Cerebellar nuclear complex (tissue), 1 donor: ENCODE measurements around the gene STAMBP.

ENCODE experiments used
- DNase-seq, 2 experiments: peaks; one replicate each; lab custom pipeline; 2025; lab: John Stamatoyannopoulos, UW

The STAMBP gene

DNA sequence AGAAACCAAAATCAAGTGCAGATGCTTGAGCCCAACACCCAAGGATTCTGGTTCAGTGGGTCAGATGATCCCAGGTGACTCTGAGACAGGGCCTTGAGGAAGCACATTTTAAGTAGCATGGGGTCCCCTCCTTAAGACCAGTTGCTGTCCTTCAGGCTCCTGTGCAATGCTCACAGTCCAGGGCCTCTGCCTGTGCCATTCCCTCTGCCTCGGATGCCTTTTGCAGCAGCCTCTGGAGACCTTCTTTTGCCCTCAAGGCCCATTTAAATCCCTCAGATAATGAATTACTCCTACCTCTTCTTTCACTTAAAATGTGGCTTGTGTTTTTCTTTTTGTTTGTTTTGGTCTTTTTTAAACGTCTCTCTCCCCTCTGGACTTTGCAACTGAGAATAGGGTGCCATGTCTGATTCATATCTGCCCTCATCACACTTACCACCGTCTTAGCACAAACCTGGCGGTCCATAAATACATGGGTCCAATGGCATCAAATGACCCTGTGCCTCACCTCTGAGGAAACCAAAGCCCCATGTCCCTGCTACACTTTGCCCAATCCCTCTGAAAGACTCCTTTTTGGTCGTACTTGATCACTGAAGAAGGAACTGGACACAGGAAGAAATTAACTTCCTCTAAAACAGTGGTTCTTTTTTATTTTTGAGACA is 78.2 kb downstream of the STAMBP start:
- no peak for DNase-seq

DNA sequence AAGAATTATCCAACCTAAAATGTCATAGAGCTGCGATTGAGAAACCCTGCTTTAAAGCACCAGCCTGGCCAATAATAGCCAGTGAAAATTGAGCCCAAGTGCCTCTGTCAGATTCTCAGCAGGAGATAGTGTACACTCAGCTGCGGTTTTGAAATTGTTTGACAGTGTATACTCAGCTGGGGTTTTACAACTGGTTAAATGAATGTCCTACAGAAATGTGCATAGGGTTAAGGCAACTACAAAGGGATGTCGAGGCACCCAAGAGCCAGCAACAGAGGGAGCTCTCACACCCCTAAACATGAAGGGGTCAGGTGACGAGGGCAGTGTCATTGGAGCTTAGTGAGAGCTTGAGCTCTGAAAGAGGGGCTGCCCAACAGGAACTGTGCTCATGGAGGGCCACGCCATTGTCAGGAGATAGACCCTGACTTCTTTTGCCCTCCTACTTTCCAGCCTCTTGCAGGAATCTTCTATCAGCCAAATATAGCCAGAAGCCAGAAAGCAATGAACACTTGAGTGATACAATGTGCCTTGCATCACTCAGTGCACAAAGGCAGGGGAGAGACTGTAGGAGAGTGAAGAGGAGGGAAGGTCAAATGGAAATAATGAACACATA is 79.2 kb downstream of the STAMBP start:
- no peak for DNase-seq

DNA sequence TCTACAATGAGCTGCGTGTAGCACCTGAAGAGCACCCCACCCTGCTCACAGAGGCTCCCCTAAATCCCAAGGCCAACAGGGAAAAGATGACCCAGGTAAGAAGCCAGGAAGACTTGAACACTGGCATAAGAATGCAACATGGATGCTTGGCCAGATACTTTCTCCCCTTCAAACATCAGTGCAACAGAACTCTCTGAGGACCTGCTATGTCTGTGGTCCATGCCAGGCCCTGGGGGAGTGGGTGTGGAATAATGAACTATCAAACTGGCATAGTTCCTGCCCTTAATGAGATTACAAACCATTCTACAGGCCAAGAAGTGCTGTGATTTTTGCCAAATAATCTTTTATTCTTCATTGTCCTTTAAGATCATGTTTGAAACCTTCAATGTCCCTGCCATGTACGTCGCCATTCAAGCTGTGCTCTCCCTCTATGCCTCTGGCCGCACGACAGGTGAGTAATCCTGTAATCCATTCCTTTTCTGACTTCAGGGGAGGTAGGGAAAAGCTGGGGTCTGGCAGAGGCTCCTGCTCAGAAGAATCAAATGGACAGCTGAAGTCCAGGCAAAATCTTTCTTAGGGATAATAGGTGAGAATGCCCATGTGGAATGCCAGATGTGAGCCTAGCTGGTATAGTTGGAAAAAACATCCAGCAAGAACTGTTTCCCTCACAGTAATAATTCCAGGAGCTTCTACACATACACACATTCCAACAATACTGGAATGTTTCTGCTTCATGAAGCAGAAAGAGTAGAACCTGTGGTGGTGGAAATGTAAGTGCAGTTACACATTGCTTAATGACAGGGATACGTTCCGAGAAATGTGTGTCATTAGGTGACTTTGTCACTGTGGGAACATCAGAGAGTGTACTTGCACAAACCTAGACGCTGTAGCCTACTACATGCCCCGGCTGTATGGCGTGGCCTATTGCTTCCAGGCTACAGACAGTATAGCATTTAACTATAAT is 80.2 kb downstream of the STAMBP start:
- DNase-seq, result no peak

DNA sequence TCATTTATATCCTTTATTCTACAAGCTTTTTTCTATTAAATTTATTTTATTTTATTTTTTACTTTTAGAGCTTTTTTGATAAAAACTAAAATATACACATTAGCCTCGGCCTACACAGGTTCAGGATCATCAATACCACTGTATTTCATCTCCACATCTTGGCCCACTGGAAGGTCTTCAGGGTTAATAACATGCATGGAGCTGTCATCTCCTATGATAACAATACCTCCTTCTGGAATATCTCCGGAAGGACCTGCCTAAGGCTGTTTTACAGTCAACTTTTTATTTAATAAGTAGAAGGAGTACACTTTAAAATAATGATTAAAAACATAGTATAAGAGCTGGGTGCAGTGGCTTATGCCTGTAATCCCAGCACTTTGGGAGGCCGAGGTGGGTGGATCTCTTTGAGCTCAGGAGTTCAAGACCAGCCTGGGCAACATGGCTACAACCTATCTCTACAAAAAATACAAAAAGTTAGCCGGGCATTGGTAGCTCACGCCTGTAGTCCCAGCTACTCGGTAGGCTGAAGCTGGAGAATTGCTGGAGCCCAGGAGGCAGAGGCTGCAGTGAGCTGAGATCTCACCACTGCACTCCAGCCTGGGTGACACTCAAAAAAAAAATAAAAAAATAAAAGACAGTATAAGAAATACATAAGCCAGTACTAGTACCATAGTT is 82.2 kb downstream of the STAMBP start:
- no peak for DNase-seq

DNA sequence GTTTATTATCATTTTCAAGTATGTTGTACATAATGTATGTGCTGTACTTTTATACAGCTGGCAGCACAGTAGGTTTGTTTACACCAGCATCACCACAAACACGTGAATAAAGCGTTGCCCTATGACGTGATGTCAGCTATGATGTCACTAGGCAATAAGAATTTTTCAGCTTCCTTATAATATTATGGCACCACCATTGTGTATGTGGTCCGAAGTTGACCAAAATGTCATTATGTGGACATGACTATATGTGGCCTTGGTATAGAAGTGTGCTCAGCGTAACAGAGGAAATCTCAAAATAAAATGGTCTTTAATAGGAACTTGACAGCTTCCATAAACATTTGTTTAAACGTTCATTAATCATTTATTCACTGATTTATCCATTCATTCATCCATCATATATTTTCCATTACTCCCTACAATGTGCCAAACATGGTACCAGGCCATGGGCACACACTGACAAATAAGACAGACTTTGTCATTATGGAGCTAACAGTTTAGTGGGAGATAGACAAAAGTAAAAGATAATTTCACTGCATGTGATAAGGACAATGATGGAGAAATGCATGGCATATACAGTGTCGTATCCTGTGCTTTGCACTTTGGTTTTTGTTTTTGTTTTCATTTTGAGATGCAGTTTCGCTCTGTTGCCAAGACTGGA is 82.9 kb downstream of the STAMBP start:
- DNase-seq, result no peak

DNA sequence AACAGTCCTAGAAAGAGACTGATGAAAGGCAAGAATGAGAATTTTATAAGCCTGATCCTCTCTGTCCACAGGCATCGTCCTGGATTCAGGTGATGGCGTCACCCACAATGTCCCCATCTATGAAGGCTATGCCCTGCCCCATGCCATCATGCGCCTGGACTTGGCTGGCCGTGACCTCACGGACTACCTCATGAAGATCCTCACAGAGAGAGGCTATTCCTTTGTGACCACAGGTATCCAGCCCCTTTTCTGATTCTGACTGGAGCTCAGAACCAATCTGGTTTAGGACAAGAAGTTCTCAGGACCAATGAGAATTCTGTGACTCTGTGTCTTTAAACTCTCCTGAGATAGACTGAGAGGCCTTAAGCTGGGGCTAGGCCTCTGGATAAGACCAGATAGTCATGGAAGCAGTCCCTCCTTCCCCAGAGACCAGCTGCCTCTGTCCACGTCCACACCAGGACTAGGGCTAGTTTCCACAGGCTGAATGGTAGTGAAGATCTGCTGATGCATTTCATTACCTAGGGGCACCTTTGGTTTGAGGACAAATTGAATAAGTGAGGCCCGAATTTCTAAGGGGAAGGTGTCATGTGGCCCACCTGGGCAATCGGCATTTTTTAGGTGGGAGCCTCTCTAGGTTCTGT is 84.8 kb downstream of the STAMBP start:
- DNase-seq, result no peak

DNA sequence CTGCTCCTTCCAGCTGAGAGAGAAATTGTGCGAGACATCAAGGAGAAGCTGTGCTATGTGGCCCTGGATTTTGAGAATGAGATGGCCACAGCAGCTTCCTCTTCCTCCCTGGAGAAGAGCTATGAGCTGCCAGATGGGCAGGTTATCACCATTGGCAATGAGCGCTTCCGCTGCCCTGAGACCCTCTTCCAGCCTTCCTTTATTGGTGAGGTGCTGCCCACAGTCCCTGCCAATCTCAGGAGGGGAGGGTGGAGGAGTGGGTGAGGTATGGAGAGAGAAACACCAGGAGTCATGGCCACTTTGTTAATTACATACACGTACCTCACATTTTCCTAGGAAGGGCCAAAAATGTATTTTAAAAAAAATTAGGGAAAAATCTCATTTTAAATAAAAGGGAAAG is 85.9 kb downstream of the STAMBP start:
- no peak for DNase-seq

DNA sequence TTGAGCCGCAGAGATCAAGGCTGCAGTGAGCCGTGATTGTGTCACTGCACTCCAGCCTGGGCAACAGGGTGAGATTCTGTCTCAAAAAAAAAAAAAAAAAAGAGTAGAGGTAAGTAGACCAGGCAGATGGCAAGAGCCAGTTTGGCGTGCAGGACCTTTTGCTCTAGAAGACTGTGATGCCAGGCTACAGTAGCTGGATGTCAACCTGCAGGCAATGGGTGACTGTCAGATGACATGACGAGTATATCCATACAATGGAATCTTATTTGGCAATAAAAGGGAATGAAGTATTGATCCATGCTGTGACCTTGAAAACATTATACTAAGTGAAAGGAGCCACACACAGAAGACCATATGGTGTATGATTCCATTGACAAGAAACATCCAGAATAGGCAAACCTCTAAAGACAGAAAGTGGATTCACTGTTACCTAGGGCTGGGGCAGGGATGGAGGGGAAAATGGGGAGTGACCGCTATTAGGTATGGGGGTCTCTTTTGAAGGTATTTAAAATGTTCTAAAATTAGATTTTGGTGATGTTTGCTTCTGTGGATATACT is 86.8 kb downstream of the STAMBP start:
- no peak for DNase-seq

DNA sequence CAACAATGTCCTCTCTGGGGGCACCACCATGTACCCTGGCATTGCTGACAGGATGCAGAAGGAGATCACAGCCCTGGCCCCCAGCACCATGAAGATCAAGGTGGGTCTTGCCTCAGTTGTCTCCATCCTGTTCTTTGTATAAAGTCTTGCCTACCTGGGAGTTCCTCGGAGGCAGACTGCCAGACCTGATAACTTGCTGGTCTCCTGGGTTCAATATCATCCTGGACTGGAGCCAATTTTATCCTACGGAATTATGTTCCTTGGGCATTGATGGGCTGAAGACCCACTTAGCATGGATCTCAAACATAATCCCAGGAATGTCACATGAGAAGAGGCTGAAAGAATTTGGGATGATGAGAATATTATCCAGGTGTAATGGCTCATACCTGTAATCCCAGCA is 87.9 kb downstream of the STAMBP start:
- DNase-seq, result no peak

DNA sequence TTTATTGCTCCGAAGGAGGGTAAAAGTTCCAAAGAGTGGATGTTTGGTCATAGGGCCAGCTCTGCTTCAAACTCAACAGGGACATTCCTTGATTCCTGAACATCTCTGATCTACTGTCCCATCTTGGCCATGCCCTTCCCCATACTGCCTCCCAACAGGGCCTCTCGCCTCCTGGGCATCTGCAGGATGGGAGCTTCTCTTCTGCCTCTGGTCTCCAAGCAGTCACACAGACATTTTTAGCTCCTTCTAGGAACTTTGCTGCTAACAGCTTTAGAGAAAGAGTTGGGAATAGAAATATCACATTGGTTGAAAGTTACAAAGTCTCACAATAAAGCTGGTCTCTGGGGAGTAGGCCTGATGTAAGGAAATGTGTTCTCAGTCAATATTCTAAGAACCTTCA is 88.5 kb downstream of the STAMBP start:
- DNase-seq, result no peak

DNA sequence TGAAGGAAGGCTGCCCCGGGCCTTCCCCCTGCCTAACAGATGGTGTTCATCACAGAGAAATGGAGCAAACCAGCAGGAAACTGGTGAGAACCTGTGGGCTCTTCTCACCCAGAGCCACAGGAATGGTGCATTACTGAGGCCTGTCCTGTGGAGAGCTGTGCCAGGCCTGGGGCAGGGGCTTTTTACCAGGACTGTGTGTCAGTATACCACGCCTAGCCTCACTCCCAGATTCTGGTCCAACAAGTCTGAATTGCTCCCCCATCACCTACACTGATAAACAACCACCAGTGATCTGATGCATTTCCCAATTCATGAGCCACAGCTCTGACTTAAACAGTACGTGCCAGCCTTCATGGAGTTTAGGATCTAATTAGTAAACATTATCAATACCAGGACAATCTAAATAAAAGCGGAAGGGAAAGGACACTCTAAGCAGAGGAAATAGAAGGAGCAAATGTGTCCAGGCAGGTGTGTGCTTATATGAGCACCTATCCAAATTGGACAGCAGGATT is 89.0 kb downstream of the STAMBP start:
- DNase-seq, result no peak

DNA sequence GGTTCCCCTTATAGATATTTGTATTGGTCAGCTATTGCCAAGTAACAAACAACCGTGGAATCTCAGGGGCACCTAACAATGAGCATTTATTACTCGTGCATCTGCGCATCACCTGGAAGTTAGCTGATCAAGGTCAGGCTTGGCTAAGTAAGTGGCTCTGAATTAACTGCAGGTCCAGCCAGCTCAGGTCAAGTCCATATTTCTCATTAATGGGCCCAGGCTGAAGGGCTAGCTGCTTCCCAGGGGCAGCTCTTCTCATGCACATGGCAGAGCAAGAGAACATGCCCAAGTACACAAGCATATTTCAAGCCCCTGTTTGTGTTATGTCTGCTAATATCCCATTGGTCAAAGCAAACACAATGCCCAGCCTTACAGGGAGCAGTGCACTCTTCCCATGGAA is 90.1 kb downstream of the STAMBP start:
- no peak for DNase-seq

DNA sequence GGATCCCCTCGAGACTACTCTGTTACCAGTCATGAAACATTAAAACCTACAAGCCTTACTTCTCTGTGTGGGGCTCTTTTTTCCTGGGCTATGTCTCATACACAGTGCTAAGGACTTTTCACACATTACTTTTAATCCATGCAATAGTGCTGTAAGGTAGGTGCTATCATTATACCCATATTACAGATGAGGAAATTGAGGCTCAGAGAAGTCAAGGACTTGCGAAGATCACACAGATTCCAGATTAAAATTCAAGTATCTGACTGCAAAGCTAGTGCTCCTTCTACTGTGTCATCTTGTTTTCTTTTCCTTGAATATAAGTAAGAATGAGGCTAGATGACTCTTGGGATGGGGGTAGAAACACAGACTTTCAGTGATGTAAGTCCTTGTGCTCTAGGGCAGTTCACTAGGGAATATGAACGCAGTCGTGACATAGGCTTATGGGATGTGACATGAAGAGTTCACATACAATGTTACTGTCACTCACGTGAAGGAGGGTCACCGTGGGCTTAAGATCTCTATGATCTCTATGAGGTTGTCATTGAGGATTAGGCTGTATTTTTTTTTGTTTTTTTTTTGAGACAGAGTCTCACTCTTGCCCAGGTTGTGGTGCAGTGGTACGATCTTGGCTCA is 91.0 kb downstream of the STAMBP start:
- no peak for DNase-seq

DNA sequence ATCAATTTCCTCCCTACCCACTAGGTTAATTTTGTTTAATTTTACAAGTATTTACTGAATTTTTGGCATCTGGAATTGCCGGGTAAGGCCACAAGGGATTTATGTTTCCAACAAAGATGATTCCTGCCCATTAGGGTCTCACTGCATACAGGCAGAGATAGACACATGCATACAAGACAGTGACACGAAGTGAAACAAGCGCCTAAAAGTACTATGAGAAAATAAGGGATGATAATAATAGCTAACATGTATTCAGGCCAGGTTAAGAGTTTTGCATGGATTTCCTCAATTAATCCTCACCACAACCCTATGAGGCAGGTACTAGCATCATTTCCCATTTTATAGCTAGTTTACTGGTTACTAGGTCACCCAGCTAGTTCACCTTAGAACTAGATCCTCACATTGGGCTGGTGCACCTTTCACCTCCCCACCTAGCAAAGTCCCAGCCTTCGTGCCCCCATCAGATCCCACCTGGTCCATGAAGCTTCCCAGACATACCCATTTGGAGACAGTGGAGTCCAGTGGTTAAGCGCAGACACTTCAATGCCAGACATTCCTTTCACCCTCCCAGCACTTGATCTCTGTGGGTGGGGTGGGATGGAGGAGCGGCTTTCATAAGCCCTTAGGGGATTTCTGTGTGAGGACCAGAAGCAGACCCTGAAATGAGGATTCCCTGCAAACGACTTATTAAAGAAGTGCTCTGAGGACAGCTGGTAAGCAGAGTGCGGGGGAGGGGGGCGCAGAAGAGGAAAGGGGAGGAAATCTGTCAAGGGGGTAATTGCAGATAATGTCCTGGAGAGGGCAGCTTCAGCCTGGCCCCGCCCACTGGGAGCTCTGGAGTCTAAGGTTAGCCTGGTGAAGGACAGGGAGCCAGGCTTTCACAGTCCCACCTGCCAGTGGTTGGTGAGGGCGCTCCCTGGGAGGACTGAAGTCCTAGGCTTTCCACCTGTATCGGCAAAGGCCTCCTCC is 92.1 kb downstream of the STAMBP start:
- no peak for DNase-seq

DNA sequence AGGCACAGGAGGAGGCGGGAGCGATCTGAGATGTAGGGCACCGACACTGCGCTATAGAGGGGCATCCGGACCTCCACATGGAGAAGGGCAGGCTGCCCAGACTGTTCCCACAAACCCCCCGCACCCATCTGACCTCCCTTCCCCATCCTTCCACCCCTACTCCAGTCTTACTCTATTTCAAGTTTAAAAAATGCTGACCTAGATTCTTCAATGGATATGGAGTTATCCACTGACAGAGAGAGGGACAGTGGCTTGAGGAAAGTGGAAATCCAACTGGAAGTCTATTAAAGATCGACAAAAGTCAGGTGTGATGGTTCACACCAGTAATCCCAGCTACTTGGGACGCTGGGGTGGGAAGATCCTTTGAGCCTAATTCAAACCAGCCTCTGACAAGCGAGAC is 92.8 kb downstream of the STAMBP start:
- no peak for DNase-seq

DNA sequence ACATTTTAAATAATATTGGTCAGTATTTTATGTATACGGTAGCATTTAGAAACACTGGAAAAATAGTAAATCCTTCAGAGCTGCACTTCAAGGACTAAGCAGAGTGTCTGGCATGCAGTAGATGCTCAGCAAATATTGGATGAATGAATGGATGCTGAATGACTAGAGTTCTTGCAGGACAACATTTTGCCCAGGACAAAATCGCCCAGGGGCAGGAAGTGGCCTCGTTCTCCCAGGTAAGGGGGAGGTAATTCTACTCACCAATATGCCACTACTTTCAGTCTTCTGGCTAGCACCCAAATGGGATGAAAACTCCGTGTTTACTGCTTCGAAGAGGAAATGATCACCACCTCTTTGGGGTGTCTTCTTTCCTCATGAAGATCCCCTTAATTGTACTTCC is 93.9 kb downstream of the STAMBP start:
- no peak for DNase-seq
